Measurements from ENCODE around the gene PIP. TPM values are rescaled to one million over a fixed set of nuclear protein-coding genes. Genes with fewer than 3 reads are reported as not detected.
"Not testable (repeated sequence)": the region's sequence is repeated elsewhere in the genome, so short reads cannot be mapped to it uniquely, and the experiment has no call there.

PIP gene
- total and polyA plus RNA-seq, 3 donors from 2014 or later: not detected

DNA sequence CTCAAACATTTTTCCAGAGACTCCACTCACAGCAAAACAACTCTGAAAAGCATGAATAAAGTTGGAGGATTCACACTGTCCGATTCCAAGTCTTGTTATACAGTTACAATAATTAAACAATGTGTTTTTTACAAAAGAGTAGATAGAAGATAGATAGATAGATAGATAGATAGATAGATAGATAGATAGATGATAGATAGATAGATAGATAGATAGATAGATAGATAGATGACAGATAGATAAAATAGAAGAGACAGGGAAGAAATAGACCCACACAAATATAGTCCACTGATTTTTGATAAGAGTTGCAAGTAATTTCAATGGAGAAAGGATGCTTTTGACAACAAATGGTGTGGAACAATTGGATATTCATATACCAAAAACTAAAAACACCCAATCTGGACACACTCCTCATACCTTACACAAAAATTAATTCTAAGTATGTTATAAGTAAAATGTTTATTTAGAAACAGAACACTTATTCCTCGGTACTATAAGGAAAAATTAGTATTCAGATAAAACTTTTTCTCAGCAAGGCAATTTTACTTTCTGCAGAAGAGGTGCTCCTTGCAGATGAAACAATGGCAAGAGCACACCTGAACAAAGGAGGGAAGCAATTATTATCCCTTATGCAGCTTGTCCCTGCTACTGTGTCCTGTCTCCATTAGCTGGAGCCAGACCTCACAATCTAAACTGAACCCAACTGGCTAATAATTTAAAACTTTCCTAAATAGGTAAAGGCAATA lies 45.7 kb downstream of the PIP start:
- DNase-seq: no peak
- 88 to 92% methylated on average over 2 of the region's 2 CpGs for WGBS, 2 donors
- Histone ChIP-seq H3K9me3 (no peaks in the 10 kb centered on the region), H3K36me3 (ENCODE audit: low read depth, missing control alignments) (no peaks in the 10 kb centered on the region), H3K4me1 (no peaks in the 10 kb centered on the region), H3K27me3 (no peaks in the 10 kb centered on the region), H3K27ac (no peak overlapping the region), H3K4me3 (no peak overlapping the region)
- TF ChIP-seq, protein P1, sequence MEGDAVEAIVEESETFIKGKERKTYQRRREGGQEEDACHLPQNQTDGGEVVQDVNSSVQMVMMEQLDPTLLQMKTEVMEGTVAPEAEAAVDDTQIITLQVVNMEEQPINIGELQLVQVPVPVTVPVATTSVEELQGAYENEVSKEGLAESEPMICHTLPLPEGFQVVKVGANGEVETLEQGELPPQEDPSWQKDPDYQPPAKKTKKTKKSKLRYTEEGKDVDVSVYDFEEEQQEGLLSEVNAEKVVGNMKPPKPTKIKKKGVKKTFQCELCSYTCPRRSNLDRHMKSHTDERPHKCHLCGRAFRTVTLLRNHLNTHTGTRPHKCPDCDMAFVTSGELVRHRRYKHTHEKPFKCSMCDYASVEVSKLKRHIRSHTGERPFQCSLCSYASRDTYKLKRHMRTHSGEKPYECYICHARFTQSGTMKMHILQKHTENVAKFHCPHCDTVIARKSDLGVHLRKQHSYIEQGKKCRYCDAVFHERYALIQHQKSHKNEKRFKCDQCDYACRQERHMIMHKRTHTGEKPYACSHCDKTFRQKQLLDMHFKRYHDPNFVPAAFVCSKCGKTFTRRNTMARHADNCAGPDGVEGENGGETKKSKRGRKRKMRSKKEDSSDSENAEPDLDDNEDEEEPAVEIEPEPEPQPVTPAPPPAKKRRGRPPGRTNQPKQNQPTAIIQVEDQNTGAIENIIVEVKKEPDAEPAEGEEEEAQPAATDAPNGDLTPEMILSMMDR (IDR thresholded peaks at IDR 0.05): no peak
- no peak for TF ChIP-seq POLR2A (IDR thresholded peaks at IDR 0.05)
- intact Hi-C loops (cut with DNase I; ENCODE audit: low total_unique reads): no loop called here

DNA sequence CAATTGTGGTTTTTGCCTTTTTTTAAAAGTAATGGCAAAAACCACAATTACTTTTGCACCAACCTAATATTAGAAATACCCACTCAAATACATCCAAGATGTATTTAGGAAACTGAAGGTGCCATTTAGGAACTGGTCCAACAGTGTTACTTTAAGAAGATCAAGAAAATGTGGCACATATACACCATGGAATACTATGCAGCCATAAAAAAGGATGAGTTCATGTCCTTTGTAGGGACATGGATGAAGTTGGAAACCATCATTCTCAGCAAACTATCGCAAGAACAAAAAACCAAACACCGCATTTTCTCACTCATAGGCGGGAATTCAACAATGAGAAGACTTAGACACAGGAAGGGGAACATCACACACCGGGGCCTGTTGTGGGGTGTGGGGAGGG lies 48.9 kb downstream of the PIP start:
- intact Hi-C loops (cut with DNase I; ENCODE audit: low total_unique reads); H3K27ac ChIP-seq; H3K9me3 ChIP-seq; H3K4me1 ChIP-seq; H3K27me3 ChIP-seq; H3K4me3 ChIP-seq; DNase-seq; H3K36me3 ChIP-seq (ENCODE audit: low read depth, missing control alignments): not testable (repeated sequence)
- 93 to 100% methylated on average over 4 of the region's 4 CpGs for WGBS, 2 donors

DNA sequence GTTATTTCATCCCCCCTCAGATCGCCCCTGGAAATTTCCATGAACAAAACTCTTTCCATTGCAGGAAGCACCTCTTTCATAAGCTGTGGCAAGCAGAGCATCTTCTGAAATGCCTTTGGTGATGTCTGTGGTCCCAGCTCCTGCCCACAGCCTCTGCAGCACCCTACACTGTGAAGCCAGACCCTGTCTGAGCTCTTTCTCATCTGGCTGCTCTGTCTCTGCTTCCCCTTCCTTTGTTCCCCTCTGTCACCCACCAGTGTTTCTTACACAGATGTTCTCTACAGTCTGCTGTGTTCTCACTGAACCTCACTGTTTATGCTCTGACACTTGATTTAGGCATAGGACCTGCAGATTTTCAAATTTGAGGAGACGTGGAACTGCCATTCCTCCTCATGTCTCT lies 49.5 kb downstream of the PIP start:
- Histone ChIP-seq H3K4me3 (no peak overlapping the region), H3K27ac (no peak overlapping the region), H3K4me1 (no peaks in the 10 kb centered on the region), H3K9me3 (no peaks in the 10 kb centered on the region), H3K27me3 (no peaks in the 10 kb centered on the region), H3K36me3 (ENCODE audit: low read depth, missing control alignments) (no peaks in the 10 kb centered on the region)
- TF ChIP-seq, protein P1 (IDR thresholded peaks at IDR 0.05): no peak
- no peak for TF ChIP-seq POLR2A (IDR thresholded peaks at IDR 0.05)
- DNase-seq: no peak
- intact Hi-C loops (cut with DNase I; ENCODE audit: low total_unique reads): no loop called here
- WGBS, 2 donors: 82 to 85% methylated on average over 2 of the region's 2 CpGs

DNA sequence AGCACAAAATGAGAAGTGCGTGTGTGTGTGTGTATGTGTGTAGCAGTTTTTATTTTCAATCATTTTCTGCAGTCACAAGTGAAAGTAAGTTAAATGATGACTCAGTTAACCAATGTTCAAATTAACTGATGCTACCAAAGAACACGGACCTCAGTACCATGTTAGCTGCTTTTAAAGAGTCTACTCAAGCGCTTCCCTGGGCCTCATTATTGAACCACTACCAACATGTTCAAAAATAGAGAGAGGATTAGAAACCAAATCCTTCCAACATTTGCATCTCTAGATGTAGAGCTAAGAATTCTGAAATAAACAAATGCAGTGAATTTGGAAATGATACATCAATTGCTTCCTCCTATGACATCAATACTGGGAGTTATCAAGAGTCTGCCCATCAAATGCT lies 51.1 kb downstream of the PIP start, which contains the start of gene TAS2R39:
Gene TAS2R39 (plus strand): TSS at position 396 of the 400 bp plus-strand sequence. CDS start 0 bp downstream, at position 396.
- H3K27ac ChIP-seq: no peak within 1 kb of the TSS
- no peaks in the 10 kb centered on the region for H3K36me3 ChIP-seq (ENCODE audit: low read depth, missing control alignments)
- WGBS, 2 donors: 86 to 91% methylated on average over 3 of the region's 3 CpGs
- H3K9me3 ChIP-seq: no peaks in the 10 kb centered on the region
- TF ChIP-seq POLR2A (IDR thresholded peaks at IDR 0.05): no peak
- TF ChIP-seq, protein P1 (IDR thresholded peaks at IDR 0.05): no peak
- DNase-seq: no peak
- H3K4me3 ChIP-seq: no peak within 1 kb of the TSS
- no peaks in the 10 kb centered on the region for H3K27me3 ChIP-seq
- H3K4me1 ChIP-seq: no peaks in the 10 kb centered on the region
- intact Hi-C loops (cut with DNase I; ENCODE audit: low total_unique reads): no loop called here

DNA sequence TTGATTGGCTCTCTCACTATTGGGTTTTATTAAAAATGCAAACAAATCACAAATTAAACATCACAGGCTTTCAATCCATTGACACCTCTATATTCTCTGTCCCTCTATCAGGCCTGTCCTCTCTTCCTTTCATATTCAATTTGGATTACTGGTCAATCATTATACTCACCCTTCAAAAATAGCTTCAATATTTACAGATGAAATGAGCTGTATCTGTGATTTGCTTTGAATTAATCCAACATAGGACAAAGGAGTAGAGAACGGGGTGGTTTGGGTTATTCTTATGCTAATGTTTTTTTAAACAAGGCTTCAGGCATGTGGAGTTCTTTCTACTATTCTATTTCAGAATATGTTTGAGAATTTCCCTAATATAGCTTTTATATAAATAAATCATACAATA lies 53.7 kb downstream of the PIP start:
- intact Hi-C loops (cut with DNase I; ENCODE audit: low total_unique reads): no loop called here
- H3K9me3 ChIP-seq: no peaks in the 10 kb centered on the region
- no peak for TF ChIP-seq POLR2A (IDR thresholded peaks at IDR 0.05)
- TF ChIP-seq, protein P1 (IDR thresholded peaks at IDR 0.05): no peak
- H3K4me3 ChIP-seq: no peak overlapping the region
- H3K27ac ChIP-seq: no peak overlapping the region
- H3K4me1 ChIP-seq: no peaks in the 10 kb centered on the region
- H3K27me3 ChIP-seq: no peaks in the 10 kb centered on the region
- 81 to 89% methylated on average over 1 of the region's 1 CpG for WGBS, 2 donors
- DNase-seq: no peak
- H3K36me3 ChIP-seq (ENCODE audit: low read depth, missing control alignments): no peaks in the 10 kb centered on the region

Measured in testis (tissue), 3 donors.